Measurements from ENCODE around the gene CHCHD10.

Gene CHCHD10

DNA sequence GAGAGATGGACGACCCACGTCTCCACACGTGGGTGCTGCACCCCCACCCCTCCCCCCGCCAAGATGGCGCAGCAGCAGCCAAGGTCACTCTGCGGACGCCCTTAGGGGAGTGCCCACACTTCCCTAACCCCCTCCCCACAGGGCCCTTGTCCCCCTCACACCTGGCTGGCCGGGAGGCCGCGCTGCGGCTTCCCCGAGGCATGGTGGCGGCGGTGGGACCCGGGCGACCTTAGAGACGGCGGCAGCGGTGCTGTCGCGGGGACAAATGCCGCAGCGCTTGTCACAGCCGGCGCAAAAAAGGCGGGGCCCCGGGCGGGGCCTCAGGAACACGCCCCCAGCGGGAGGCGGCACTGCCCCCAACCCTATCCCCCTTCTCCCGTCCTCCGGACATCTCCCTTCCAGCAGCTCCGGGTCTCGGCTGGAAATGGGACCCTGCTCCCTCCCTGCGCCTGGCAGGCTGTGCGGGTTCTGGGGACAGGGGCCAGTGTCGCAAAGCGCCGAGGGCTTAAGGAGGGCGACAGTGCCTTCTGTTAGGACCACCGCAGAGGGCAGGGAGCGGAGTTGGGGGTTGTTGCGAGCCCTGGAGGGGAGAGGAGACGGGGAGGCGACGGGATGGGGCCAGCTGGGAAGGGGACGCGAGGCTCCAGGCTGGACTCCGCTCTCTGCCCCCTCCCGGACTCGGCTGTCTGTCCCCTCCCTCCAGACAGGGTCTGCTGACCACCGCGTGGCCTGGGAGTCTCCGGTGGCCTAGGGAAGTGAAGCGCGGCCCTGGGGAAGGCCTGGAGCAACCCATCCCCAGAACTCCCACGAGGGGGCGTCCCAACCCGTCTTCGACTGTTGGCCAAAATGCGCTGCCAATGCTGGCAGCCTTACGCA, at the start of gene CHCHD10:
Gene CHCHD10, minus strand, starts transcription at position 300 of the 876 bp plus-strand sequence. Its CDS starts 98 bp downstream, at position 202.
- peak; percentile 80 for DNase-seq (ENCODE audit: low read depth)

DNA sequence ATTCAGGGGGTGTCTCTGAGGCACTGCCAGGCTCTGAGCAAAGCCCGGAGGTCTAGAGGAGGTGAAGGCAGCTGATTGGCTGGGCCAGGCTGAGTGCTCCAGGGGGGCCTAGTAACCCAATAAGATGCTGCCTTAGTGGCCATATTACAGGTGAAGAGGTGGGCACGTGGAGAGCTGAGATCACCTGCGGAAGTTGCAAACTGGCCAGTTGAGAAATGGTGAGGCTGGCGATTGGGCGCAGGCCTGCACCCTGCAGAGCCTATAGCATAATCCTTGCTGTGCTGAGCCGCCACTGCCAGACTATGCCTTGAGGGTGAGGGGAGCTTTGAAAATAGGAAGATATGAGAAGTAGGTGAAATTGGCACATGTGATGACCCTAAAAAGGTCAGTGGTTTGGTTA, 49.4 kb upstream of the CHCHD10 start:
- DNase-seq (ENCODE audit: low read depth), result no peak

DNA sequence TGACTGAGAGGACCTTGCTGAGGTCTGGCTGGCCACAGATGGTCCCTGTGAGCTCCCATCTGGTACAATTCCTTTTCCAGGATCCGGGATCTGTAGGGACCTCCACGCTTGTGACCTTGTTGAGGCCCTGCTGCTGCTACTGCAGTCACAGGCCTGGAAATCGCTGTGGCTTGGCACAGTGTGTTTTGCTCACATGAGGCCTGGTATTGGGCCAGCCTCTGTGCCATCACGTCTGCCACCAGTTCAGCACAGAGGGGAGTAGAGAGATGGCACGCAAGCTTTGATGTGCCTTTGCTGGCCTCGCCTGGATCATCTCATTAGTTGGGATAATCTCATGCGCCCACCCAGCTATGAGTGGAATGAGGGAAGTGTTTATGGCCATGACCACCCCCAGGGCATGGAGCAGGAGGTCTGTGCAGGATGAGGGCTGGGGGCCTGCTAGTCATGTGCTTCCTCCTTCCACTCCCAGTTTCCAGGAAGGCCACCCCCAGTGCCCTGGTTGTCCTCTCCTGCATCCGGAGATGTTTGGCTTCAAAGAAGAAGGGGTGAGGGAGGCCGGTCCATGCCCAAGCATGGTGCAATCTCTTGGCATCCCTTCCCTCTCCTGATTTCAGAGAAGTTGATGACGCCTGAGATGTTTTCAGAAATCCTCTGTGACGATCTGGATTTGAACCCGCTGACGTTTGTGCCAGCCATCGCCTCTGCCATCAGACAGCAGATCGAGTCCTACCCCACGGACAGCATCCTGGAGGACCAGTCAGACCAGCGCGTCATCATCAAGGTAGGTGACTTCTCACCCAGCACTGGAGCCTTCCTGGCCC, 48.6 kb upstream of the CHCHD10 start:
- DNase-seq (ENCODE audit: low read depth), result no peak

DNA sequence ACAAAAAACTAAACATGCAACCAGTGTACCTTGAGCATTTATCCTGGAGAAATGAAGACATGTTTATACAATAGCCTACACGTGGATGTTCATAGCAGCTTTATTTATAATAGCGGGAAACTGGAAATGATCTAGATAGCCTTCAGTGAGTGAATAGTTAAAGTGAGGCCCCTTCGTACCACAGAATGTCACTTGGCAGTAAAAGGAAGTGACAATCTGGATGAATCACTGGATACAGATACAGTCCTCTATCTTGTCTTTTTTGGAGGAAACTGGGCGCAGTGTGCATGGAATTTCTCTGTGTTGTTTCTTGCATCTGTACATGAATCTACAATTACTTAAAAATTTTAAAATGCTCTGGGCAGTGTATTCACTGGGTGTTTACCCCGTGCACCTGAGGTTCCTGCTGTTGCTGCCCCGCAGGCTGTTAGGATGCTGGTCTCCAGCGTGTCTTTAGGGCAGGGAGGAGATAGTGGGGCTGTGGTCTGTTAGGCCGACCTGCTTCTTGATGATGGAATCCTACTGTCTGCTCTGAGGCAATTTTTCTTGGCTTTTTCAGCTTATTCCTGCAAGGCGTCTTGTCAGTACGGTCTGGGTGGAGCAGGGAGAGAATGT, 47.9 kb upstream of the CHCHD10 start:
- DNase-seq (ENCODE audit: low read depth), result no peak

GRCh38 chr22:23812378-23812777, 44.6 kb upstream of the CHCHD10 start:
- no peak for DNase-seq (ENCODE audit: low read depth)

- no peak for DNase-seq (ENCODE audit: low read depth)
Observed at GRCh38 chr22:23806837-23807236, 39.1 kb upstream of the CHCHD10 start.

DNA sequence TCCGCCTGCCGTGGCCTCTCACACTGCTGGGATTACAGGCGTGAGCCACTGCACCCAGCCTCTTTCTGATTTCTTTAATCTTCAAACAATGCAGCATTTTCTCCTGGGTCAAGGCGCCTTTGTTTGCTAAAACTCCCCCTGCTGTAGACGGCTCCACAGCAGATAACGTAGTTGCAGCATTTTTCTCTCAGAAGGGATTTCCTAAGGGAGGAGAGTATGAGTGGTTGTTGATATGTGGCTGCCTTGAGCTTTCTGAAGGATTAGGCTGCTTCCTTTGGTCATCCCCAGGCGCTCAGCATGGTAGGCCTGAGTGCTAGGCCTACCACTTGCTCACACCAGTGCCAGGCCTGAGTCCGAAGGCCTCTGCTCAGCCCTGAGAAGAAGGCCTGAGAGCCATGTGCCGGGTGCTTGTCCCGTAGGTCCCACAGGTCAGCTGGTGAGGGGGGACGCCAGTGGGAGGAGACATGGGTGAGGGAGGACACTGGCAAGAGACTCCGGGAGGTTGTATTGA, 37.1 kb upstream of the CHCHD10 start:
- no peak for DNase-seq (ENCODE audit: low read depth)

DNA sequence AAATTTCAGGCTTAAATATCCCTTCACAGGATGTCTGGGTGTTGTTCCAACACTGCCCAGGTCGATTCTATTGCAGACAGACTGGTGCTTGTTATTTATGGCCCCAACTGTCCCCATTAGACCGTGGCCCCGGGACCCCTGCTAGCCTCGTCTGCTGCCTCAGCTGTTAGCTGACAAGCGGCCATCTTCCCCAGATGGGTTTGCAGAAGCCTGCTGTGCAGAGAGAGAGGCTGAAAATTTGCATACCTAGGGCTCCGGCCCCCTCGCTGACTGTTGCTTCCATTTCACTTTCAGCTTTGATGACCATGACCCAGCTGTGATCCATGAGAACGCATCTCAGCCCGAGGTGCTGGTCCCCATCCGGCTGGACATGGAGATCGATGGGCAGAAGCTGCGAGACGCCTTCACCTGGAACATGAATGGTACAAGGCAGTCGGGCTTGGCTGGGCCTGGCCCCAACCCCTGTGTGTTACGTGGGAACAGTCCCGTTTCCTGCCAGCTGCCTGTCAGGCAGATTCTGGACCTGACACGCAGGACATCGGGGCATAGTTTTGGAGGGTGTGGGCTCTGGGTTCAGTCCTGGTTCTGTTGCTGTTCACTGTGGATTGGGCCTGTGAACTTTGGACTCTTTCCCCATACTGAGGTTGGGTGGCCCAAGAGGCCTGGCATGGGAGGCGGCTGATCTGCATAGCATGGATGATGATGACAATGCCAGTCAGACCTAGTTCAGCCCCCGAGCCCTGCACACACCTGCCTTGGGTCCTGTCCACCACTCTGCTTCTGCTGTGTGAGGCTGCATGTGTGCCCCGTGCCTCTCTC, 35.4 kb upstream of the CHCHD10 start:
- no peak for DNase-seq (ENCODE audit: low read depth)

GRCh38 chr22:23801886-23802377, 34.2 kb upstream of the CHCHD10 start:
- no peak for DNase-seq (ENCODE audit: low read depth)

DNA sequence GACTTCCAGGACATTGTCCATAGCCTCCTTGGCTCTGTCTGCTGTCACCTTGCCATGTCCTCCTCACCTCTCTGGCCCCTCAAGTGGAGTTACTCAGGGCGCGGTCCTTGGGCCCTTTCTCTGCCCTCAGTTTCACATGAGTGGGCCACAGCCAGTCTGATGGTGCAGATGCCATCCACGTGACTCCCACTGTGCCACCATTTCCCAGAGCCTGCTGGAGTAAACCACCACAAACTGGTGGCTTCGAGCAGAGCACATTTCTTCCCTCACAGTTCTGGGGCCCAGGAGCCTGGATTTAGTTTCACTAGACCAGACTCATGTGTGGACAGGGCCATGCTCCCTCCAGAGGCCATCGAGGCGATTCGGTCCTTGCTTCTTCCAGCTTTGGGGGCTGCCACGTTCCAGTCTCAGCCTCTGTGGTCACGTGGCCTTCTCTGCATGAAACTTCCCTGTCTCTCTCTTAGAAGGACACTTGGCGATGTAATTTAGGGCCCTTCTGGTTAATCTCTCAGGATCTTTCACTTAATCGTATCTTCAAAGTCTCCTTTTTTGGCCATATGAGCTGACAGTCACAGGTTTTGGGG, 33.6 kb upstream of the CHCHD10 start:
- DNase-seq (ENCODE audit: low read depth), result no peak

- DNase-seq (ENCODE audit: low read depth), result no peak
Observed at GRCh38 chr22:23800297-23801237, 32.8 kb upstream of the CHCHD10 start.

DNA sequence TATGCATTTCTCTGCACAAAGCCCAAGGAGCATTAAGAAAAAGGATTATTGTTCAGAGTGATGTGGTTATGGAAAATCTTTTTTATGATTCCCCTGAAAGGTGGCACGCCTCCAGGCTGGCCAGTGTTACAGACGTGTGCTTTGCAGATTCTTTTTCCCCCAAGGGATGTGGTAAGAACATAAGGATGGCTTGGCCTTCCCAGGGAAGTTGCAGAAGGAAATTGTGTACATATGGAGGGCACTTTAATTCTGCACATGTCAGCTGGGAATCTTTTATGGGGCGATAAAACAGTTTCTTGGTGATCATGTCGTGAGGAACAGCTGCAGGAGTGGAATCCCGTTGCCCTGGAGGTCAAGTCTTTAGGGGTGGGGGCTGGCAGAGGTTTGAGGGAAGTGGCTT, 28.7 kb upstream of the CHCHD10 start:
- DNase-seq (ENCODE audit: low read depth), result no peak

GRCh38 chr22:23793326-23793725, 25.6 kb upstream of the CHCHD10 start:
- DNase-seq (ENCODE audit: low read depth), result no peak

DNA sequence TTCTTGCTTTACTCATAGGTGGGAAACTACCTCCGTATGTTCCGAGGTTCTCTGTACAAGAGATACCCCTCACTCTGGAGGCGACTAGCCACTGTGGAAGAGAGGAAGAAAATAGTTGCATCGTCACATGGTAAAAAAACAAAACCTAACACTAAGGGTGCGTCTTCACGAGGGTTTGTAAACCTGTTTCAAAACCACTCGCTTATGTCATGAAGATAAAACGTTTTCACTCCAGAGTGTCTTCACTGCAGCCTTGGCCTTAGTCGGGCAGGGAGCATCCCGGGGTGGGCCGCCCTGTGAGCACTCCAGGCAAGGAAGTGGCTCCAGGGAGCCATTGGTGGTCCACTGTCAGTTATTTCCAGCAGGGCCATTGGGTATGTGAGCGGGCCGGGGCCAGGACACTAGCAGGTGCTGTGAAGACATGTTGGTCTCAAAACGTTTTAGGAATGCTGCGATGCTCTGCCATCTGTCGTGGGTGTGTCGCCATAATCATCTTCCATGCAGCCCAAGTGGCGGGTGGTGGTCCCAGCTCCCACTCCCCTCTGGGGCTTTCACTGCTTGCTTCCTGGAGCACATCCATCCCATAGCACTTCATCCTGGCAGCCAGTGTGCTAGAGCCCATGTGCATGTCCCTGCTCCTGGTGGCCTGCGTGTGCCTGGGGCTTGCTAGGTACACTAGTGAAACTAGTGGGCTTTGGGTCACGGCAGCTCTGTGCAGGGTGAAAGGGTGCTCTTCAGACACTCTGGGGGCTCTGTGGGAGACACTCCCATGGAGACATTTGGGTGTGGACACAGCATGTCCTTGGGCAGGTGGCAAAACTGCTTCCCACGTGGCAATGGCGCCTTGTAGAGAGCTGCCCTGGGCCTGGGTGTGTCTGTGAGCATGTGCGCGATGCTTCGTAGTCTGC, 24.2 kb upstream of the CHCHD10 start:
- DNase-seq (ENCODE audit: low read depth), result no peak

DNA sequence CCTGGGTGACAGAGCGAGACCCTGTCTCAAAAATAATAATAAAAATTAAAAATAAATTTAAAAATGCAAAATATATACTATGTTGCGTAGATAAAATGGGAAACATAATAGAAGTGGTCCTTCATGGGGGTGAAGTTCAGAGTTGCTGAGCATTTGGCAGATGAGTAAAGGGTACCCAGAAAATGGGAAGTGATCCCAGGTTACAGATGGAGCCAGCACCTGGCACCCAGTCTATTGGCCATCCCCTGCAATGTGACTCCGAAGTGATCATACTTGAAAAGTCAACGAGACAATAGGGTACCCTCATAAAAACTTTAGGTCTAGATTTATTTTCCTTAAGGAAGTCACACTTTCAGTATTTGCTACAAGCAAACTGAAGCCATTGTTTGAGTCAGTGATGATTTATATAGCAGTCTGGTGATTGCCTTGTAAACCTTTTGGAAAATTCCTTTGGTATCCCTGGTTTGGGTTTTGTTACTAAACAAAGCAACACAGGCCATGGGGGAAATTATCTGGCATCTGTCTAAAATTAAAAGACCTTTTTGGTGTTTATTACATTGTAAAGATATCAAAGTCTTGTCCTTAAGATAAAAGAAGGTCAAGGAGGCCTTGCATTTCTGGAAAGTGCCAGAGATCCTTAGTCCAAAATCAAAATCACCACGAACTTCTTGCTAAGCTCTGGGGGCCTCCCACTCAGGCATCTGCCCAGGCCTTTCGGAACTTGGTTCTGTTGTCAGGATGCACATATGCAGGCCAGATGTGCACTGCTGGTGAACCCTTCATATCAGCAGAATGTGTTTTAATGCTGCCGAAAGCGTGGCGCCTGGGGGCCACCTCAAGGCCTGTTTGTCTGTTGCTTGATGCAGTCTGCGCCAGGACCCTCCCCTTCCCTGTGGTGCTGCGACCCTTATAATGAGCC, 23.3 kb upstream of the CHCHD10 start:
- DNase-seq (ENCODE audit: low read depth), result no peak

- peak; percentile 22 for DNase-seq (ENCODE audit: low read depth)
Observed at GRCh38 chr22:23789638-23790037, 21.9 kb upstream of the CHCHD10 start.

DNA sequence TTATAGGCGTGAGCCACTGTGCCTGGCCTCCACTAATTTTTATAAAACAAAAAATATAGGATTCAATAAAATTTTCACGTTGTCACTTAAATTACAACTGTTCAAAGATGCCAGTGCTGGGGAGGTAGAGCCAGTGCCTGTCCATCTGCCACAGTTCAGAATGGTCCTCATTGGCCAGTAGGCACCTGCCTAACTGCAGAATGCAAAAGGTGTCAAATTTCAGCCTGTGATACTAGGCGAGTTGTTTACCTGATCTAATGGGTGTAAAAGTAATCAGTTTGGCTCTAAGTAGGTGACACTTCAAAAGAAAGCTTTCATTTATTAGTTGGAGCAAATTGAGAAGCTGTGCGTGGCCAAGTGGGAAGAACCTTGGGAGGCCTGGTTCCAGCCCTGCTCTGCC, 21.3 kb upstream of the CHCHD10 start:
- no peak for DNase-seq (ENCODE audit: low read depth)

- no peak for DNase-seq (ENCODE audit: low read depth)
Observed at GRCh38 chr22:23787910-23788309, 20.1 kb upstream of the CHCHD10 start.

Data from ELR (cell line).